ENCODE measurements around the gene ADI1.
"Not testable (repeated sequence)": the region's sequence is repeated elsewhere in the genome, so short reads cannot be mapped to it uniquely, and the experiment has no call there.

ADI1 gene

DNA sequence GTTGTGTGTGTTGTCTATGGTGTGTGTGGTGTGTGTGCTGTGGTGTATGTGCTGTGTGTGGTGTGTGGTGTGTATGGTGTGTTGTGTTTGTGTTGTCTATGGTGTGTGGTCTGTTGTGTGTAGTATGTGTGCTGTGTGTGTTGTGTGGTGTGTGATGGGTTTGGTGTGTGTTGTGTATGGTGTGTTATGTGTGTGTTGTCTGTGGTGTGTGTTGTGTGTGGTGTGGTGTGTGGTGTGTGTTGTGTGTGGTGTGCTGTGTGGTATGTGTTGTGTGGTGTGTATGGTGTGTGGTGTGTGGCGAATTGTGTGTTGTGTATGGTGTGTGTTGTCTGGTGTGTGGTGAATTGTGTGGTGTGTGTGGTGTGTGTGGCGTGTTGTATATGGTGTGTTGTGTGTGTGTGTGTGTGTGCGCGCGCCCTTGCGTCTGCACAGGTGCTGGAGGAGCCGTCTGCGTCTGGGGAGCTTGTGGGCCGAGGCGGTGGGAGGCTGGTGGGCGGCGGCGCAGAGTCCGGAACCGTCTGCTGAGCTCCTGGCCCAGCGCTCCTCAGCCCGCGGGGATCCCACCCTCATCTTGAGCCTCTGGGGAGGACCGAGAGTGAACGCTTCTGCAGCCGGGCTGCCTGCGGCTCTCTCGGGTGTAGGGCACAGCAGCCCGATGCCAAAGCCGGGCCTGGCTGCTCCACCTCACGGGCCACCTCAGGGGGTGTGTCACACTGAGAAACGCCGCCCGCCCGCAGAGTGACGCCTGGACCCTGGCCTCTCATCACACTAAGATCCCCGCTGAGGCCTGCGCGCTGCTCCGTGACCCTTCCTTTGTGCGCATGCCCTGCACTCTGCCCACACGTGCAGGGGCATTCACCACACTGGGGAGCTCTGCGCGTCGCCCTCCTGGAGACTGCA is 8.8 kb upstream of the ADI1 start:
- no peak for DNase-seq

DNA sequence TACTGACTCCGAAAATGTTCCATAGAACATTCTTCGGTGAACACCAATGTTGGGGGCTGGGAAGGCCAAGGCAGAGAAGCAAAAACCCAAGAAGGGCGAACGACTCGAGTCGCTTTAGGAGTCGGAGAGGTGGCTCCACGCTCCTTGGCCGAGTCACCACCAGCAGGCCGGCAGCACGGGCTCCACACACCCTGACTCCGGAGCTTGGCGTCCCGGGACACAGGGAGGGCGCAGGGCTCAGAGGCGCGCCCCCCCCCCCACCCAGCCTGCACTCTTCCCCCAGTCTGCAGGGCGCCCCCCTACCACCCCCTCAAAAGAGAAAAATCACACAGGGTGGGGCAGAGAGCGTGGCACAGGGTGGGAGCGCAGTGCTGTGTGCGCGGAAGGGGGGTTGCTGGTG is 7.5 kb upstream of the ADI1 start:
- DNase-seq: no peak

- no peak for DNase-seq
These were observed 4.3 kb upstream of the ADI1 start for GRCh38 chr2:3523551-3524041.

- no peak for DNase-seq
These were observed 3.7 kb upstream of the ADI1 start for GRCh38 chr2:3522961-3523421.

DNA sequence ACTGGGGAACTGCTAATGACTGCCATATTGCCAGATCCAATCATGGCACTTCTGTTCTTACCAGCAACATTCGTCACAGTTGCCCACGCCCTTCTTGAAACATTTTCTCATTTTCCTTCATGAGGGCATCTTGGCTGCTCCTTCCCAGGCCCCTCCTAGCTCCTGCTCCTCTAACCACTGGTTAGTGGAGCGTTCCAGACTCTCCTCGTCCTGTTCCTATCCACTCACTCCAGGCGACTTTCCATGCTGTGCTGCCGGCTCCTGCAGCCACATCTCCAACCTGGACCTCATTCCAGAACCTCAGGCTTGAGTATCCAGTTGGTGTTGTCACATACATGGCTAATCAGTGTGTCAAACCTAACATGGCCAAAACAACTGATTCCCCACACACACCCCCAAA is 1.3 kb upstream of the ADI1 start:
- no peak for DNase-seq

DNA sequence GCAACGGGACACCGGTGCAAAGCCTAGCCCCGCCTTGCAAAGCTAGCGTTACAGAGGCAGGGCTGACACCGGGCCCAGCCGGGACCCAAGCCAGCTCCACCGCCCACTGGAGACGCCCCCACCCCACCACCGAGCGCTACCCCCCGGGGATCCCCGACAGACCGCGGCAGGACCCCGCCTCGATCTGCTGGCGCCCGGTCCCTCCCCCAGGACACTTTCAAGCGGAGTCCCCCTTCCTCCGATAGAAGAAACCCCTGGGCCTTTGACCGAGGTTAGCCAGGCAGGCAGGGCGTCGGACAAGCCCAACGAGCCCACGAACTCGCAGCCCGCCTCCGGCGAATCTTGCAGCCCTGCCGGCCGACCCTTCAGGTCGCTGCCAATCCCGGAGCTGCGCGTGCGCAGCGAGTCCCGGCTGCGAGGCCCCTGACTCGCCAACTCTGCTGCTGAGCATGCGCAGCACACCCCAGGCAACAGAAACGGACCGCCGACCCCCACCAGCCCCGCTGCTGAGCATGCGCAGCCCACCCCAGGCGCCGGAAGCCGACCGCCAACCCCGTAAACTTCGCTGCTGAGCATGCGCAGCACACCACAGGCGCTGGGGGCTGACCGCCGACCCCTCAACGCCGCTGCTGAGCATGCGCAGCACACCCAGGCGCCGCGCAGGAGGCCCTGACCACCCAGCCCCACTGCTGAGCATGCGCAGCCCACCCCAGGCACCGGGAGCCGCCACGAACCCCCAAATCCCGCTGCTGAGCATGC is 656 bp downstream of the ADI1 start:
- DNase-seq: peak; percentile 98

DNA sequence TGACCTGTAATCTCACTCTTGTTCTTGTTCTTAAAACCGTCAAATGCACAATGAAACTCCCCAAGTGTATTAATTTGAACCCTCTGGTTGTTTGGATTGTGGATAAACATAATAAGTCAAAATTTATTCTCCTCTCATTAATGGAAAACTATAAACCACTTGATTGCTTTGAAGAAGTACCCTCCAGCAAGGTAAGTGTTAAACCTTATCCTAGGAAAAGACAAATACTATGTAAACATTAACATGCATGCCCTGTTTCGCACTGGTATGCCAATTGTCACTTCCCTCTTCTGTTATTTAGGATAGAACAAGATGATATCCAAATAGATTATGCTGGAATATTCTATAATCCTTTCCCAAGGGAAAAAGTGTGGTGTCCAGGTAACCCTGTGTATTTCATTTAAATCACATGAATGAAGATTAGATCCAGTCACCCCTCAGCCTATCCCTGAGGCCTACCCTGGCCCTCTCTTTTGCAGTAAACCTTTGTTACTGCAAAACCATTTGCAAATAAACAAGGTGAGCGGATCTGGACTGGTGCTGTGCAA is 1.3 kb downstream of the ADI1 start:
- no peak for DNase-seq

- DNase-seq: no peak
These were observed 2.5 kb downstream of the ADI1 start for GRCh38 chr2:3516831-3517230.

GRCh38 chr2:3515438-3515837 is 3.9 kb downstream of the ADI1 start:
- not testable (repeated sequence) for DNase-seq

DNA sequence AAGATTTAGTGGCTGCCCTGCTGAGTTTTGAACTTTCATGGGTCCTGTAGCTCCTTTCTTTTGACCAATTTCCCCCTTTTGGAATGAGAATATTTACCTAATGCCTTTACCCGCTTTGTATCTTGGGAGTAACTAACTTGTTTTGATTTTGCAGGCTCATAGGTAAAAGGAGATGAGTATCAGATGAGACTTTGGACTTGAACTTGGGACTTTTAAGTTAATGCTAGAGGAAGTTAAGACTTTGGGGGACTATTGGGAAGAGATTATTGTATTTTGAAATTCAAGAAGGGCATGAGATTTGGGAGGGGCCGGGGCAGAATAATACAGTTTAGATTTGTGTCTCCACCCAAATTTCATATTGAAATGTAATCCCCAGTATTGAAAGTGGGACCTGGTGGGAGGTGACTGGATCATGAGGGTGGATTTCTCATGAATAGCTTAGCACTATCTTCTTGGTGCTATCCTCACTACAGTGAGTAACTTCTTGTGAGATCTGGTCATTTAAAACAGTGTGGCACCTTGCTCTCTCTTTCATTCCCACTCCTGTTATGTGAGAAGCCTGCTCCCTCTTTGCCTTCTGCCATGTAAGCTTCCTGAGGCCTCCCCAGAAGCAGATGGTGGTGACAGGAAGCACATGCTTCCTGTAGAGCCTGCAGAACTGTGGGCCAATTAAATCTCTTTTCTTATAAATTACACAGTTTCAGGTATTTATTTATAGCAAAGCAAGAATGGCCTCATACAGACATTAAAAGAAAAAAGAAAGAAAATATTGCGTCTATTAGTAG is 6.1 kb downstream of the ADI1 start:
- DNase-seq: no peak

GRCh38 chr2:3512086-3512485 is 7.2 kb downstream of the ADI1 start:
- no peak for DNase-seq

- no peak for DNase-seq
These were observed 13.6 kb downstream of the ADI1 start for GRCh38 chr2:3505771-3506170.

- DNase-seq: no peak
These were observed 14.6 kb downstream of the ADI1 start for GRCh38 chr2:3504741-3505140.

DNA sequence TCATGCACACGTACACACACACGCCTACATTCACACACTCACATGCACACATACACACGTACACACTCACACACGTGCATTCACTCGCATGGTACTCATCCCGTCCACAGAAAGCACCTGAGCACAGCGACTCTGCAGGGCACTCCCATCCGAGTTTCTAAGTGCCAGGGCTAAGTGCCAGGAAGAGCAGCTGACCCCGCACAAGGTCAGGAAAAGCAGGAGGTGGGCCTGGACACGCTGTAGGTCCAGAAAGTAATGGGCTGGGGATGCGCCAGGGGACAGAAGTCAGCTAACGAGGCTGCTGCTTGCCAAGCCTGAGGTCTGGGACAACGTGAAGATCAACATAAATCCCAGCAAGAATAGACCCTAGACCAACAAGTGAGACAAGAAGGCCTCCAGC is 15.8 kb downstream of the ADI1 start:
- no peak for DNase-seq

GRCh38 chr2:3503046-3503445 is 16.3 kb downstream of the ADI1 start:
- no peak for DNase-seq

DNA sequence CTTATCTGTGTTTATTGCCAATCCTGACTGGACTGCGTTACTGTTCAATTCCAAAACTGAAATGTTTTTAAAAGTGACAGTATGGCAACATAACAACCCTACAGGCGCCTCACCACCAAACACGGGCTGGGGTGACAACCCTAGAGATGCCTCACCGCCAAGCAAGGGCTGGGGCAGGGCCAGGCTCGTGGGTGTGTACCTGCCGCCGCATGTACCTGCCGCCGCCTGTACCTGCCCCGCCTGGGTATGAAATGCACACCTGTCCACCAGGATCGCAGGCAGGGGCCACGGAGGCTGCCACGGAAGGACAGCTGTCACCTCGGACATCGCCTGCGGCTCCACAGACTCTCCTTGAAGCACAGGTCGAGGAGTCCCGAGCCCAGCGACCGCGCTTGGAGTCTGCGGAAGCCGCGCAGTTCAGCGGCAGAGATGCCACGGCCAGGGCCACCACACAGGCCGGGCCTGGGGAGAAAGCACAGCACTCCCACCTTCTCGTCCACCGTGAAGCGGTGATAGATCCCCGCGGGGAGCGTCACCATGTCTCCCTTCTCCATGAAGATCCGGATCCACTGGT is 18.9 kb downstream of the ADI1 start:
- DNase-seq: no peak

GRCh38 chr2:3498783-3499394 is 20.4 kb downstream of the ADI1 start:
- no peak for DNase-seq

DNA sequence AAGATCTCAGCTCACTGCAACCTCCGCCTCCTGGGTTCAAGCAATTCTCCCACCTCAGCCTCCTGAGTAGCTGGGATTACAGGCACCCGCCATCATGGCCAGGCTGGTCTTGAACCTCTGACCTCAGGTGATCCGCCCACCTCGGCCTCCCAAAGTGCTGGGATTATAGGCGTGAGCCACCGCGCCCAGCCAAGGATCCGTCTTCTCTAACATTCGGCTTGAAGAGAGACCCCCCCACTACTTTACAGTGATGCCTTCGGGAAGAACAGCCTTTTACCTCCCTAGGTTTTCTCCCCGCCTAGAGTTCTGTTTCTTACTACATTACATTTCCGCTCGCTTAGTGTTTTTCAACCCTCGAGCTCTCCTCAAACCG is 22.6 kb downstream of the ADI1 start:
- DNase-seq: not testable (repeated sequence)

GRCh38 chr2:3494984-3495666 is 24.2 kb downstream of the ADI1 start:
- DNase-seq: no peak

DNA sequence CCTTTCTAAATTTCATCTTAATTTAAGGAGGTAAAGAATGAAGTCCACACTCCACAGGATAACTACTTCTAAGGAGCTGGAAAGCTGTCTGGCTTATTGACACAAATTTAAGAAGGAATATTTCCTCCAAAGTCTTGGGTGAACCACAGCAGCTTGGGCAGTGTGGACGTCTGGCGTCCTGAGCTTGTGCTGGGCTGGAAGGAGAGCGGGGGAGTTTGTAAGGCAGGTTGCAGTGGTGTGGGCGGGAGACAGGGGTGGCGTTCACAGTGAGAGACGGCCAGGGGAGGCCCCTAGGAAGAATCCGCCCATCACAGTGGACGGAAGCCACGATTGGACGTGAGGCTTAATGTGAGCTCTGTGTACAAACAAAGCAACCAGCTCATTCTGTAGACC is 25.7 kb downstream of the ADI1 start:
- no peak for DNase-seq

DNA sequence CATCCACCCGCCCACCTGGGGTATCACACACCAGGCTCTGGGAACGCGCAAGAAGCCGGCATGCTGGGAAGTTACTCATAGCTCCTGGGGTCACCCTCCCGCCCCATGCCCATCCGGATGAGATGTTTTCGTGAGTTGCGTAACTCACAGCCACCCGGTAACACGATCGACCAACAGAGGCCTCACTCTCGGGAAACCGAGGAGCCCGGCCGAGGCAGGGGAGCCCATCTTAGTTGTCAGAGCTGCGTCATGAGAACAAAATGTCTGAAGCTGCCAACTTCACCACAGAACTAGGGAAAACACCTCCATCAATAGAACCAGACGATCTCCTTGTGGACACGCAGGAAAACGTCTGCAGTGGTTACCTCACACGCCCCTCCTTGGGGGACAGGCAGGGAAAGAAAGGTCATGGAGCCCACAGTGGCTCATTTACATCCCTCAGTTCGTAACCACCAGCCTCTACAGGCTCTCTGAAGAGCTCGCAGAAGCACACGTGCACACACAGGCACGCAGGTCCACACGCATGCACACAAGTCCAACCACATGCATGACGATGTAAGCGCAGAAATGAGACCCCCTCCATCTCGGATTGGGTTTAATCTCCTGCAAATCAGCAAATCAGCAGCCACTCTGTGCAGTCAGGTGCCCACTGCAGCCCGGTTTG is 26.2 kb downstream of the ADI1 start:
- no peak for DNase-seq
